ENCODE measurements around the gene ZNF410. TPM values are rescaled to one million over a fixed set of nuclear protein-coding genes. Genes with fewer than 3 reads are reported as not detected.

The ZNF410 gene
- total RNA-seq, 1 experiment from 2014 or later: 21.0 TPM

DNA sequence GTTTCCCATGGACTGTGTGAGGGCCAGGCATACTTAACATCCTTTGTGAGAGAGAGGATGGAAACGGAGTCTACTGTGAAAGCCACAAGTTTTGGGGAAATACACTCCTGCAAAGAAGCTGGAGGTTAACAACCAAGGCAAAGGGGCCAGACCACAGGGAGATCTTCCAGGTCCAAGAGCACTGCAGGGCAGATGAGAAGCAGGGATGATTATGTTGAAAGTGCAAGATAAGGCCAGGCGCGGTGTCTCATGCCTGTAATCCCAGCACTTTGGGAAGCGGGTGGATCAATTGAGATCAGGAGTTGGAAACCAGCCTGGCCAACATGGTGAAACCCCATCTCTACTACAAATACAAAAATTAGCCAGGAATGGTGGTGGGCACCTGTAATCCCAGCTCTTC is 78.6 kb downstream of the ZNF410 start:
- Mint-ChIP-seq H3K36me3 (peaks cover 21% of the 10 kb centered on the region), H3K4me1 (no peaks in the 10 kb centered on the region), H3K27me3 (ENCODE audit: low read depth) (no peaks in the 10 kb centered on the region), H3K9me3 (no peaks in the 10 kb centered on the region), H3K27ac (no peak overlapping the region), H3K4me3 (no peak overlapping the region)
- TF ChIP-seq ATF2 (CRISPR knock-in tag; IDR thresholded peaks at IDR 0.05; ENCODE audit: borderline replicate concordance, low read depth) (no peak), JAZF1 (CRISPR knock-in tag; IDR thresholded peaks at IDR 0.05) (no peak), CBFB (CRISPR knock-in tag; IDR thresholded peaks at IDR 0.05; ENCODE audit: low read depth) (no peak), AR (CRISPR knock-in tag; IDR thresholded peaks at IDR 0.05) (no peak), ATF6 (CRISPR knock-in tag; IDR thresholded peaks at IDR 0.05) (no peak)
- ATAC-seq: no peak
- ChIA-PET CTCF (no interaction called here), POLR2A (no interaction called here)
- DNase-seq (ENCODE audit: low spot score): no peak

- Mint-ChIP-seq H3K4me1 (no peaks in the 10 kb centered on the region), H3K9me3 (no peaks in the 10 kb centered on the region), H3K4me3 (no peak overlapping the region), H3K27me3 (ENCODE audit: low read depth) (no peaks in the 10 kb centered on the region), H3K27ac (no peak overlapping the region), H3K36me3 (peaks cover 6% of the 10 kb centered on the region; the same call in 1 of the 2 replicates)
- no peak for ATAC-seq
- CTCF ChIA-PET: no interaction called here
- no peak for DNase-seq (ENCODE audit: low spot score)
- POLR2A ChIA-PET: interaction anchor here (0.6 kb wide), 1 partner anchor 9 kb away, joined by 4 read pairs; no protein-coding TSS in a partner anchor
- TF ChIP-seq, protein P1, sequence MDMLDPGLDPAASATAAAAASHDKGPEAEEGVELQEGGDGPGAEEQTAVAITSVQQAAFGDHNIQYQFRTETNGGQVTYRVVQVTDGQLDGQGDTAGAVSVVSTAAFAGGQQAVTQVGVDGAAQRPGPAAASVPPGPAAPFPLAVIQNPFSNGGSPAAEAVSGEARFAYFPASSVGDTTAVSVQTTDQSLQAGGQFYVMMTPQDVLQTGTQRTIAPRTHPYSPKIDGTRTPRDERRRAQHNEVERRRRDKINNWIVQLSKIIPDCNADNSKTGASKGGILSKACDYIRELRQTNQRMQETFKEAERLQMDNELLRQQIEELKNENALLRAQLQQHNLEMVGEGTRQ (CRISPR knock-in tag; IDR thresholded peaks at IDR 0.05): no peak
- no peak for TF ChIP-seq ELF4 (CRISPR knock-in tag; IDR thresholded peaks at IDR 0.05; ENCODE audit: low read depth)
- TF ChIP-seq NR3C1 (CRISPR knock-in tag; conservative IDR thresholded peaks at IDR 0.05; ENCODE audit: low read depth): no peak
Measured at GRCh38 chr14:73968885-73969284, 82.2 kb downstream of the ZNF410 start.

DNA sequence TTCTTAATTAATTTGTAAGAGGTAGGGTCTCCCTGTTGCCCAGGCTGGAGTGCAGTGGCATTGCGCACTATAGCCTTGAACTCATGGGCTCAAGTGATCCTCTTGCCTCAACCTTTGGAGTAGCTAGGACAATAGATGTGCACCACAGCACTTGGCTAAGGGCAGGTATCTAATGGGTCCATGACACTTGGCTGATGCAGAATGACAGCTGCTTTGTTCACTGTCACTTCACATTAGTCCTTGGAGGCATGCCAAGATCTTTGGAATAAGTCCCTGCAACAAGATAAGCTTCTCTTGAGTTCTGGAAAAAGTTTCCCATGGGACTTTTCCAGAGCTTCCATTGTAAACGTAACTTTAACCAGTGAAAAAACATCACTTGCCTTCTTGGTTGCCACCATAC is 86.8 kb downstream of the ZNF410 start:
- Mint-ChIP-seq H3K9me3 (no peaks in the 10 kb centered on the region), H3K4me3 (no peak overlapping the region), H3K4me1 (no peaks in the 10 kb centered on the region), H3K27me3 (ENCODE audit: low read depth) (no peaks in the 10 kb centered on the region), H3K36me3 (peaks cover 5% of the 10 kb centered on the region; the same call in 1 of the 2 replicates), H3K27ac (no peak overlapping the region)
- TF ChIP-seq CREM (CRISPR knock-in tag; IDR thresholded peaks at IDR 0.05) (no peak), KAT7 (CRISPR knock-in tag; IDR thresholded peaks at IDR 0.05; ENCODE audit: borderline replicate concordance) (no peak)
- TF ChIP-seq, protein P2, sequence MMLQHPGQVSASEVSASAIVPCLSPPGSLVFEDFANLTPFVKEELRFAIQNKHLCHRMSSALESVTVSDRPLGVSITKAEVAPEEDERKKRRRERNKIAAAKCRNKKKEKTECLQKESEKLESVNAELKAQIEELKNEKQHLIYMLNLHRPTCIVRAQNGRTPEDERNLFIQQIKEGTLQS (CRISPR knock-in tag; conservative IDR thresholded peaks at IDR 0.05): no peak
- no peak for DNase-seq (ENCODE audit: low spot score)
- ATAC-seq: no peak
- ChIA-PET POLR2A (no interaction called here), CTCF (no interaction called here)

DNA sequence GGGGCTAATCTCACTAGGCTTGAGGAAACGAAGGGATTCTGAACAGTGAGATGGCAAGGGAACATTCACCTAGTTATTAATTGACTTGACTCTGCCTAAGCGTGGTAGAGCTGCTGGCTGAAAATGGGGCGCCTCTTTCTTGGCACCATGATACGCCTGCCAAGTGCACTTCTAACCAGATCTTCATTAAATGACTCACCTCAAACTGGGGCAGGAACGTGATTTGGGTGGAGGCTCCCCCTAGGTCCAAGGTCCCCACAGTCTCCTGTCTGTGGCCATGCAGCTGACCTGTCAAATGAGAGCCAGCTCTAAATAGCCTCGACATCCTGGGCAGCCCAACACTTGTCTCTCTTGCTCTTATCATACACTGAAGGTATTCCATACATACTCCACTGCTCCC is 89.5 kb downstream of the ZNF410 start:
- DNase-seq (ENCODE audit: low spot score) (no peak), ATAC-seq (no peak)
- H3K4me3 Mint-ChIP-seq: no peak overlapping the region
- H3K36me3 Mint-ChIP-seq: no peaks in the 10 kb centered on the region
- H3K4me1 Mint-ChIP-seq: no peaks in the 10 kb centered on the region
- no peak overlapping the region for H3K27ac Mint-ChIP-seq
- no peaks in the 10 kb centered on the region for H3K27me3 Mint-ChIP-seq (ENCODE audit: low read depth)
- ChIA-PET POLR2A (no interaction called here), CTCF (no interaction called here)
- no peaks in the 10 kb centered on the region for H3K9me3 Mint-ChIP-seq
- TF ChIP-seq TEAD4 (CRISPR knock-in tag; IDR thresholded peaks at IDR 0.05) (no peak), SOX15 (CRISPR knock-in tag; IDR thresholded peaks at IDR 0.05) (no peak), KAT7 (CRISPR knock-in tag; IDR thresholded peaks at IDR 0.05; ENCODE audit: borderline replicate concordance) (no peak), ZNF232 (CRISPR knock-in tag; IDR thresholded peaks at IDR 0.05) (no peak), GABPB1 (CRISPR knock-in tag; IDR thresholded peaks at IDR 0.05) (no peak), TCF7 (CRISPR knock-in tag; IDR thresholded peaks at IDR 0.05; ENCODE audit: low read depth) (no peak), SMAD4 (CRISPR knock-in tag; IDR thresholded peaks at IDR 0.05) (no peak), FOXP1 (CRISPR knock-in tag; IDR thresholded peaks at IDR 0.05; ENCODE audit: borderline replicate concordance) (no peak), ZNF396 (CRISPR knock-in tag; IDR thresholded peaks at IDR 0.05; ENCODE audit: borderline replicate concordance) (no peak)
- TF ChIP-seq, protein P3, sequence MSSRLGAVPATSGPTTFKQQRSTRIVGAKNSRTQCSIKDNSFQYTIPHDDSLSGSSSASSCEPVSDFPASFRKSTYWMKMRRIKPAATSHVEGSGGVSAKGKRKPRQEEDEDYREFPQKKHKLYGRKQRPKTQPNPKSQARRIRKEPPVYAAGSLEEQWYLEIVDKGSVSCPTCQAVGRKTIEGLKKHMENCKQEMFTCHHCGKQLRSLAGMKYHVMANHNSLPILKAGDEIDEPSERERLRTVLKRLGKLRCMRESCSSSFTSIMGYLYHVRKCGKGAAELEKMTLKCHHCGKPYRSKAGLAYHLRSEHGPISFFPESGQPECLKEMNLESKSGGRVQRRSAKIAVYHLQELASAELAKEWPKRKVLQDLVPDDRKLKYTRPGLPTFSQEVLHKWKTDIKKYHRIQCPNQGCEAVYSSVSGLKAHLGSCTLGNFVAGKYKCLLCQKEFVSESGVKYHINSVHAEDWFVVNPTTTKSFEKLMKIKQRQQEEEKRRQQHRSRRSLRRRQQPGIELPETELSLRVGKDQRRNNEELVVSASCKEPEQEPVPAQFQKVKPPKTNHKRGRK (CRISPR knock-in tag; IDR thresholded peaks at IDR 0.05; ENCODE audit: borderline replicate concordance): no peak
- TF ChIP-seq, protein P4, sequence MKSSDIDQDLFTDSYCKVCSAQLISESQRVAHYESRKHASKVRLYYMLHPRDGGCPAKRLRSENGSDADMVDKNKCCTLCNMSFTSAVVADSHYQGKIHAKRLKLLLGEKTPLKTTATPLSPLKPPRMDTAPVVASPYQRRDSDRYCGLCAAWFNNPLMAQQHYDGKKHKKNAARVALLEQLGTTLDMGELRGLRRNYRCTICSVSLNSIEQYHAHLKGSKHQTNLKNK (CRISPR knock-in tag; IDR thresholded peaks at IDR 0.05): no peak

Data from WTC11 (cell line).